ENCODE results near the gene RPS24. TPM values are rescaled to one million over a fixed set of nuclear protein-coding genes. Genes with fewer than 3 reads are reported as not detected.
"Not testable (repeated sequence)": the region's sequence is repeated elsewhere in the genome, so short reads cannot be mapped to it uniquely, and the experiment has no call there.

RPS24 gene
- total RNA-seq, 1 experiment from 2014 or later: 1,553 TPM

DNA sequence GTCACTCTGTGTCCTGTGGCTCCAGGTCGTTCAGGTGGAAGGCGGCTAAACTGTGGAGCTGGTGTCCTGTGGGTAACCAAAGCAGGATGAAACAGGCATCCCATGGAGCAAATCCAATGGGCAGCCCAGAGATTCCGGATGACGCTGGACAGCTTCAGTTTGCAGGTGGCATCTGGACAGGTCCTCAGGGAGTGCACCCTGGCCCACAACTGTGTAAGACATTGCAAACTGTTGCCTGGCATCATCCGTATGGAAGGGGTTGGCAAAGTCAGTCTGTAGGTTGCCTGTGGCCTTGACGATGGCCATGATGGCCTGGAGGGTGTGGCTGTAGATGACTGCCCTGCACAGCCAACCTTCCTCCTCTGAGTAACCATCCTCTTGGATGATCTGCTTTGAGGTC lies 35.5 kb downstream of the RPS24 start:
- H3K9me3 ChIP-seq (ENCODE audit: low read depth, low read length, poor library complexity, severe bottlenecking): no peaks in the 10 kb centered on the region
- no peaks in the 10 kb centered on the region for H3K36me3 ChIP-seq (ENCODE audit: insufficient read depth, low read length, poor library complexity, severe bottlenecking)
- no peak overlapping the region for H3K27ac ChIP-seq (ENCODE audit: low read depth, low read length, poor library complexity, severe bottlenecking)
- intact Hi-C loops (cut with micrococcal nuclease; ENCODE audit: unreplicated experiment): no loop called here
- no peaks in the 10 kb centered on the region for H3K4me1 ChIP-seq (ENCODE audit: insufficient read depth, low read length, poor library complexity, severe bottlenecking)
- BruUV-seq (replicated peaks): no TSS peak
- H3K27me3 ChIP-seq (replicated peaks; ENCODE audit: insufficient read depth, low read depth, low read length, poor library complexity): no peaks in the 10 kb centered on the region
- DNase-seq (ENCODE audit: low spot score): no peak
- no peak for TF ChIP-seq EZH2 (IDR thresholded peaks at IDR 0.05; ENCODE audit: borderline replicate concordance, low read depth, low read length, poor library complexity, severe bottlenecking)
- TF ChIP-seq, protein P1, sequence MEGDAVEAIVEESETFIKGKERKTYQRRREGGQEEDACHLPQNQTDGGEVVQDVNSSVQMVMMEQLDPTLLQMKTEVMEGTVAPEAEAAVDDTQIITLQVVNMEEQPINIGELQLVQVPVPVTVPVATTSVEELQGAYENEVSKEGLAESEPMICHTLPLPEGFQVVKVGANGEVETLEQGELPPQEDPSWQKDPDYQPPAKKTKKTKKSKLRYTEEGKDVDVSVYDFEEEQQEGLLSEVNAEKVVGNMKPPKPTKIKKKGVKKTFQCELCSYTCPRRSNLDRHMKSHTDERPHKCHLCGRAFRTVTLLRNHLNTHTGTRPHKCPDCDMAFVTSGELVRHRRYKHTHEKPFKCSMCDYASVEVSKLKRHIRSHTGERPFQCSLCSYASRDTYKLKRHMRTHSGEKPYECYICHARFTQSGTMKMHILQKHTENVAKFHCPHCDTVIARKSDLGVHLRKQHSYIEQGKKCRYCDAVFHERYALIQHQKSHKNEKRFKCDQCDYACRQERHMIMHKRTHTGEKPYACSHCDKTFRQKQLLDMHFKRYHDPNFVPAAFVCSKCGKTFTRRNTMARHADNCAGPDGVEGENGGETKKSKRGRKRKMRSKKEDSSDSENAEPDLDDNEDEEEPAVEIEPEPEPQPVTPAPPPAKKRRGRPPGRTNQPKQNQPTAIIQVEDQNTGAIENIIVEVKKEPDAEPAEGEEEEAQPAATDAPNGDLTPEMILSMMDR (conservative IDR thresholded peaks at IDR 0.05; ENCODE audit: low read depth, low read length): no peak
- POLR2A ChIA-PET (ENCODE audit: low non-redundant PET): no interaction called here
- no peak overlapping the region for H3K4me3 ChIP-seq (ENCODE audit: low read depth, low read length, poor library complexity, severe bottlenecking)
- CTCF ChIA-PET: no interaction called here

DNA sequence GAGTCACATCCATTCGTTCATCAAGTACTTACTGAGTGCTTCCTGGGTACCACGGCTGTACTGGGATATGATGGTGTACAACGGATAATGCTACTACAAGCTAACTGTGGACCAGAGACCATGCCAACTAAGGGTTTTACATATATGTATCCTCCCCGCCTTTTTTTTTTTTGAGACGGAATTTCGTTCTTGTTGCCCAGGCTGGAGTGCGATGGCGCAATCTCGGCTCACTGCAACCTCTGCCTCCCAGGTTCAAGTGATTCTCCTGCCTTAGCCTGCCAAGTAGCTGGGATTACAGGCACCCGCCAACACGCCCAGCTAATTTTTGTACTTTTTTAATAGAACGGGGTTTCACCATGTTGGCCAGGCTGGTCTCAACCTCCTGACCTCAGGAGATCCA lies 36.4 kb downstream of the RPS24 start:
- CTCF ChIA-PET; POLR2A ChIA-PET (ENCODE audit: low non-redundant PET); H3K27ac ChIP-seq (ENCODE audit: low read depth, low read length, poor library complexity, severe bottlenecking); H3K4me1 ChIP-seq (ENCODE audit: insufficient read depth, low read length, poor library complexity, severe bottlenecking); intact Hi-C loops (cut with micrococcal nuclease; ENCODE audit: unreplicated experiment); H3K4me3 ChIP-seq (ENCODE audit: low read depth, low read length, poor library complexity, severe bottlenecking); BruUV-seq (replicated peaks); H3K27me3 ChIP-seq (replicated peaks; ENCODE audit: insufficient read depth, low read depth, low read length, poor library complexity); H3K9me3 ChIP-seq (ENCODE audit: low read depth, low read length, poor library complexity, severe bottlenecking); DNase-seq (ENCODE audit: low spot score); H3K36me3 ChIP-seq (ENCODE audit: insufficient read depth, low read length, poor library complexity, severe bottlenecking): not testable (repeated sequence)

DNA sequence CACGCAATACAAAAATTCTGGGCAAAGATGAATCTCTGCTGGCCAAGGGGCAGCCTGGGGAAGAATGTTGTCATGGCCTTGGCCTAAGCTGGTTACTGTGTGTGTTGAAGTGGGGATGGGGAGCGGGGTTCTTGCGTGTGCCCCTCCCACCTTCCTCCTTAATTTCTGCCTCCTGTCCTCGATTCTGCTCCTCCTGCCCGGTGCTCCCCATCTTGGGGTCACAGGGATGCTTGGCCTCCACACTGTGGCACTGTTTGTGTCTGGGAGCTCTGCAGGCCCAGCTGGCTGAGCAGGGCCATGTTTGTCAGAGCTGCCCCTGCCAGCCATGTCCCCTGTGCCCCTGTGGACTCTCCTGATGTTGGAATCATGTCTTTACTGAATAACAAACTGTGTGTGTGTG lies 37.1 kb downstream of the RPS24 start:
- ChIA-PET POLR2A (ENCODE audit: low non-redundant PET) (no interaction called here), CTCF (no interaction called here)
- Histone ChIP-seq H3K27me3 (replicated peaks; ENCODE audit: insufficient read depth, low read depth, low read length, poor library complexity) (no peaks in the 10 kb centered on the region), H3K27ac (ENCODE audit: low read depth, low read length, poor library complexity, severe bottlenecking) (no peak overlapping the region), H3K36me3 (ENCODE audit: insufficient read depth, low read length, poor library complexity, severe bottlenecking) (no peaks in the 10 kb centered on the region), H3K4me1 (ENCODE audit: insufficient read depth, low read length, poor library complexity, severe bottlenecking) (no peaks in the 10 kb centered on the region), H3K9me3 (ENCODE audit: low read depth, low read length, poor library complexity, severe bottlenecking) (no peaks in the 10 kb centered on the region), H3K4me3 (ENCODE audit: low read depth, low read length, poor library complexity, severe bottlenecking) (no peak overlapping the region)
- TF ChIP-seq, protein P1 (conservative IDR thresholded peaks at IDR 0.05; ENCODE audit: low read depth, low read length): no peak
- TF ChIP-seq EZH2 (IDR thresholded peaks at IDR 0.05; ENCODE audit: borderline replicate concordance, low read depth, low read length, poor library complexity, severe bottlenecking): no peak
- intact Hi-C loops (cut with micrococcal nuclease; ENCODE audit: unreplicated experiment): no loop called here
- no TSS peak for BruUV-seq (replicated peaks)
- no peak for DNase-seq (ENCODE audit: low spot score)

DNA sequence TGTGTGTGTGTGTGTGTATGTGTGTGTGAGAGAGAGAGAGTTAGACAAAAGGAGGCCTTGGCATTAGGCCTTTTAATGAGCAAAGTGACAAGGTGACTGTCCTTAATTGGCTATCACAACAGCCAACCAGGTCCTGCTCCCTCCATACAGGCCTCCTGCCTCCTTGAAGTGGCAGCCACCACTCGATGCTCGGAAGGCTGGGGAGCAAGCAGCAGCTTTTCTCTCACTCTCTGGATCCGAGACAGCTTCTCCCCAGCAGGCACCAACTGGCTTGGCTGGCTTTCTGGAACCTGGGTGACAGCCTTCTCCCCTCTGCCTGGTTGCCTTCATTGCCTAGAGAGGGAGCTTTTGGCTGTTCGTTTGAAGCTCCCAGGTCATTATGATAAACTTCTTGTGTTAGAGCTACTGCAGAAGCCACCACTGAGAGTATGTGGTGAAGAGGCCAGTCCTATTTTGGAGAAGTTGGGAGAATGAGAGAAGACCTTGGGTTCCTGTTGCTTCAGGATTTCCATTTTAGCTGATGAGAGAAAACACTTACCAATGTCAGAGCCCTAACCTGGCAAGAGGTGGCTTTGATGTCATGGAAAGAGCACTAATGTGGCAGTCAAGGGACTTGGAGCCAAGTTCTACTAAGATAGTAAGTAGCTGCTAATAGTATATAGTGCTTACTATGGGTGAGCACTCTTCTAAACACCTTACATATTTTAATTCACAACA lies 37.6 kb downstream of the RPS24 start:
- POLR2A ChIA-PET (ENCODE audit: low non-redundant PET): no interaction called here
- TF ChIP-seq EZH2 (IDR thresholded peaks at IDR 0.05; ENCODE audit: borderline replicate concordance, low read depth, low read length, poor library complexity, severe bottlenecking): no peak
- TF ChIP-seq, protein P1 (conservative IDR thresholded peaks at IDR 0.05; ENCODE audit: low read depth, low read length): no peak
- BruUV-seq (replicated peaks): no TSS peak

More for the DNA sequence above, 37.6 kb downstream of the RPS24 start:
- DNase-seq (ENCODE audit: low spot score): no peak
- Histone ChIP-seq H3K27ac (ENCODE audit: low read depth, low read length, poor library complexity, severe bottlenecking) (no peak overlapping the region), H3K4me1 (ENCODE audit: insufficient read depth, low read length, poor library complexity, severe bottlenecking) (no peaks in the 10 kb centered on the region), H3K36me3 (ENCODE audit: insufficient read depth, low read length, poor library complexity, severe bottlenecking) (no peaks in the 10 kb centered on the region), H3K9me3 (ENCODE audit: low read depth, low read length, poor library complexity, severe bottlenecking) (no peaks in the 10 kb centered on the region), H3K27me3 (replicated peaks; ENCODE audit: insufficient read depth, low read depth, low read length, poor library complexity) (no peaks in the 10 kb centered on the region), H3K4me3 (ENCODE audit: low read depth, low read length, poor library complexity, severe bottlenecking) (no peak overlapping the region)
- CTCF ChIA-PET: no interaction called here
- intact Hi-C loops (cut with micrococcal nuclease; ENCODE audit: unreplicated experiment): no loop called here

Data from A673 (cell line).